ENCODE results near the gene HOXC13. TPM values are rescaled to one million over a fixed set of nuclear protein-coding genes. Genes with fewer than 3 reads are reported as not detected.

HOXC13 gene
- total and polyA plus RNA-seq, 9 of the 15 experiments (the other 6 are each of a cell fraction or from before 2014, with no cell fraction given), result 0.03 to 0.29 (median 0.17) TPM; not detected in 2

DNA sequence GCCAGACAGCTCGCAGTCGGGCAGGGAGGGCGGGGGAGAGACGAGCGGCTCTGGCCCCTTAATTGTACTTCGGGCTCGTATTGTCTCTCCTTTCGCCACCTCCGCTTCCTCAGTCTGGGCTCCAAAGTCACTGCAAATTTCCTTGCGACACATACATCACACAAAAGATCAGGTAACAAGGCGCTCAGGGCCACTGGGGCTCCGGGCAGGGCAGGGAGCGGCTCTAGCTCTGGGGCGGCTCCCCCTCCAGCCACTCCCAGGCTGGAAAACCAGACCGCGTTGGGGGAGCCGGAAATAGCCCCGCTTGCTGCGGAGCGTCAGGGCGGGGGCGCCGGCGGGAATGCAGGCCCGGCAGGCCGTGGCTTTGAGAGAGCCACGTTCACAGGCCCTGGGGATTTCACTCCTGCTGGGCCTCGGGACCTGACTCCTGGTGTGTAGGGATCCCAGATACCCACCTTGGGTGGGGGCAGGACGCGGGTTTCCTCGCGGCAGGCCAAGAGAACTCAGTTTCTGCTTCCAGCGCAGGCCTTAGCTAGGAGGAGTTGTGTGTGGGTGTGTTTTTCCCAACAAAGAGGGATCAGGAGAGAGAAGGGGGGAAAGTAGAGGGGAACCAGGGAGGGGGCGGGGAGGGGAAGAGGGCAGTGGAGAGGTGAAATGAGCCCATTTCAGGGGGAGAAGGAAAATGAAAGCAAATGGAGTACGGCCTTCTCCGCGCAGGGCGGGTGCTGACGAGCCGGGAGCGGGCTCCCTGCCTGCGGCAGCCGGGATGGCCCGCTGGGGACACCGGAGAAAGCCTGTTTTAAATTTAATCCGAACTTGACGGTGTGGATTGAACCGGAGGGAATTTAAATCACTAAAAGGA, 57.0 kb downstream of the HOXC13 start (continued):
- no peak for TF ChIP-seq SNIP1 (IDR thresholded peaks at IDR 0.05; ENCODE audit: low read depth)
- peak; percentile 90 for TF ChIP-seq POLR2A (conservative IDR thresholded peaks at IDR 0.05)
- TF ChIP-seq, protein P1, sequence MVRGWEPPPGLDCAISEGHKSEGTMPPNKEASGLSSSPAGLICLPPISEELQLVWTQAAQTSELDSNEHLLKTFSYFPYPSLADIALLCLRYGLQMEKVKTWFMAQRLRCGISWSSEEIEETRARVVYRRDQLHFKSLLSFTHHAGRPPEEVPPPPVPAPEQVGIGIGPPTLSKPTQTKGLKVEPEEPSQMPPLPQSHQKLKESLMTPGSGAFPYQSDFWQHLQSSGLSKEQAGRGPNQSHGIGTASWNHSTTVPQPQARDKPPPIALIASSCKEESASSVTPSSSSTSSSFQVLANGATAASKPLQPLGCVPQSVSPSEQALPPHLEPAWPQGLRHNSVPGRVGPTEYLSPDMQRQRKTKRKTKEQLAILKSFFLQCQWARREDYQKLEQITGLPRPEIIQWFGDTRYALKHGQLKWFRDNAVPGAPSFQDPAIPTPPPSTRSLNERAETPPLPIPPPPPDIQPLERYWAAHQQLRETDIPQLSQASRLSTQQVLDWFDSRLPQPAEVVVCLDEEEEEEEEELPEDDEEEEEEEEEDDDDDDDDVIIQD (CRISPR knock-in tag; IDR thresholded peaks at IDR 0.05), result no peak
- no peak for TF ChIP-seq BCL6 (CRISPR knock-in tag; IDR thresholded peaks at IDR 0.05)
- TF ChIP-seq HDAC2 (IDR thresholded peaks at IDR 0.05), result no peak; the same call in 1 of the 2 replicates
- TF ChIP-seq, protein P2, sequence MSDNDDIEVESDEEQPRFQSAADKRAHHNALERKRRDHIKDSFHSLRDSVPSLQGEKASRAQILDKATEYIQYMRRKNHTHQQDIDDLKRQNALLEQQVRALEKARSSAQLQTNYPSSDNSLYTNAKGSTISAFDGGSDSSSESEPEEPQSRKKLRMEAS (CRISPR knock-in tag; IDR thresholded peaks at IDR 0.05), result peak; percentile 41; the same call in 1 of the 2 replicates
- TF ChIP-seq, protein P3, sequence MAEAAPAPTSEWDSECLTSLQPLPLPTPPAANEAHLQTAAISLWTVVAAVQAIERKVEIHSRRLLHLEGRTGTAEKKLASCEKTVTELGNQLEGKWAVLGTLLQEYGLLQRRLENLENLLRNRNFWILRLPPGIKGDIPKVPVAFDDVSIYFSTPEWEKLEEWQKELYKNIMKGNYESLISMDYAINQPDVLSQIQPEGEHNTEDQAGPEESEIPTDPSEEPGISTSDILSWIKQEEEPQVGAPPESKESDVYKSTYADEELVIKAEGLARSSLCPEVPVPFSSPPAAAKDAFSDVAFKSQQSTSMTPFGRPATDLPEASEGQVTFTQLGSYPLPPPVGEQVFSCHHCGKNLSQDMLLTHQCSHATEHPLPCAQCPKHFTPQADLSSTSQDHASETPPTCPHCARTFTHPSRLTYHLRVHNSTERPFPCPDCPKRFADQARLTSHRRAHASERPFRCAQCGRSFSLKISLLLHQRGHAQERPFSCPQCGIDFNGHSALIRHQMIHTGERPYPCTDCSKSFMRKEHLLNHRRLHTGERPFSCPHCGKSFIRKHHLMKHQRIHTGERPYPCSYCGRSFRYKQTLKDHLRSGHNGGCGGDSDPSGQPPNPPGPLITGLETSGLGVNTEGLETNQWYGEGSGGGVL (CRISPR knock-in tag; IDR thresholded peaks at IDR 0.05), result no peak
- TF ChIP-seq POLR2H (tag; IDR thresholded peaks at IDR 0.05; ENCODE audit: low read depth), result no peak
- TF ChIP-seq ZNF121 (CRISPR knock-in tag; conservative IDR thresholded peaks at IDR 0.05), result no peak
- no peak for TF ChIP-seq ZNF75A (CRISPR knock-in tag; IDR thresholded peaks at IDR 0.05)
- TF ChIP-seq, protein P4, sequence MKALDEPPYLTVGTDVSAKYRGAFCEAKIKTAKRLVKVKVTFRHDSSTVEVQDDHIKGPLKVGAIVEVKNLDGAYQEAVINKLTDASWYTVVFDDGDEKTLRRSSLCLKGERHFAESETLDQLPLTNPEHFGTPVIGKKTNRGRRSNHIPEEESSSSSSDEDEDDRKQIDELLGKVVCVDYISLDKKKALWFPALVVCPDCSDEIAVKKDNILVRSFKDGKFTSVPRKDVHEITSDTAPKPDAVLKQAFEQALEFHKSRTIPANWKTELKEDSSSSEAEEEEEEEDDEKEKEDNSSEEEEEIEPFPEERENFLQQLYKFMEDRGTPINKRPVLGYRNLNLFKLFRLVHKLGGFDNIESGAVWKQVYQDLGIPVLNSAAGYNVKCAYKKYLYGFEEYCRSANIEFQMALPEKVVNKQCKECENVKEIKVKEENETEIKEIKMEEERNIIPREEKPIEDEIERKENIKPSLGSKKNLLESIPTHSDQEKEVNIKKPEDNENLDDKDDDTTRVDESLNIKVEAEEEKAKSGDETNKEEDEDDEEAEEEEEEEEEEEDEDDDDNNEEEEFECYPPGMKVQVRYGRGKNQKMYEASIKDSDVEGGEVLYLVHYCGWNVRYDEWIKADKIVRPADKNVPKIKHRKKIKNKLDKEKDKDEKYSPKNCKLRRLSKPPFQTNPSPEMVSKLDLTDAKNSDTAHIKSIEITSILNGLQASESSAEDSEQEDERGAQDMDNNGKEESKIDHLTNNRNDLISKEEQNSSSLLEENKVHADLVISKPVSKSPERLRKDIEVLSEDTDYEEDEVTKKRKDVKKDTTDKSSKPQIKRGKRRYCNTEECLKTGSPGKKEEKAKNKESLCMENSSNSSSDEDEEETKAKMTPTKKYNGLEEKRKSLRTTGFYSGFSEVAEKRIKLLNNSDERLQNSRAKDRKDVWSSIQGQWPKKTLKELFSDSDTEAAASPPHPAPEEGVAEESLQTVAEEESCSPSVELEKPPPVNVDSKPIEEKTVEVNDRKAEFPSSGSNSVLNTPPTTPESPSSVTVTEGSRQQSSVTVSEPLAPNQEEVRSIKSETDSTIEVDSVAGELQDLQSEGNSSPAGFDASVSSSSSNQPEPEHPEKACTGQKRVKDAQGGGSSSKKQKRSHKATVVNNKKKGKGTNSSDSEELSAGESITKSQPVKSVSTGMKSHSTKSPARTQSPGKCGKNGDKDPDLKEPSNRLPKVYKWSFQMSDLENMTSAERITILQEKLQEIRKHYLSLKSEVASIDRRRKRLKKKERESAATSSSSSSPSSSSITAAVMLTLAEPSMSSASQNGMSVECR (CRISPR knock-in tag; IDR thresholded peaks at IDR 0.05), result peak; percentile 63; the same call in 1 of the 2 replicates
- TF ChIP-seq, protein P5, sequence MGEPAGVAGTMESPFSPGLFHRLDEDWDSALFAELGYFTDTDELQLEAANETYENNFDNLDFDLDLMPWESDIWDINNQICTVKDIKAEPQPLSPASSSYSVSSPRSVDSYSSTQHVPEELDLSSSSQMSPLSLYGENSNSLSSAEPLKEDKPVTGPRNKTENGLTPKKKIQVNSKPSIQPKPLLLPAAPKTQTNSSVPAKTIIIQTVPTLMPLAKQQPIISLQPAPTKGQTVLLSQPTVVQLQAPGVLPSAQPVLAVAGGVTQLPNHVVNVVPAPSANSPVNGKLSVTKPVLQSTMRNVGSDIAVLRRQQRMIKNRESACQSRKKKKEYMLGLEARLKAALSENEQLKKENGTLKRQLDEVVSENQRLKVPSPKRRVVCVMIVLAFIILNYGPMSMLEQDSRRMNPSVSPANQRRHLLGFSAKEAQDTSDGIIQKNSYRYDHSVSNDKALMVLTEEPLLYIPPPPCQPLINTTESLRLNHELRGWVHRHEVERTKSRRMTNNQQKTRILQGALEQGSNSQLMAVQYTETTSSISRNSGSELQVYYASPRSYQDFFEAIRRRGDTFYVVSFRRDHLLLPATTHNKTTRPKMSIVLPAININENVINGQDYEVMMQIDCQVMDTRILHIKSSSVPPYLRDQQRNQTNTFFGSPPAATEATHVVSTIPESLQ (CRISPR knock-in tag; IDR thresholded peaks at IDR 0.05), result no peak
- TF ChIP-seq SUPT5H (IDR thresholded peaks at IDR 0.05), result peak; percentile 85
- peak; percentile 20; the same call in 1 of the 2 replicates for TF ChIP-seq XRCC5 (IDR thresholded peaks at IDR 0.05; ENCODE audit: low read depth, low read length)
- no peak for TF ChIP-seq ZKSCAN3 (CRISPR knock-in tag; IDR thresholded peaks at IDR 0.05)
- no peak for TF ChIP-seq ZNF274 (IDR thresholded peaks at IDR 0.05; ENCODE audit: borderline replicate concordance, low read depth, low read length)
- TF ChIP-seq SLC30A9 (CRISPR knock-in tag; IDR thresholded peaks at IDR 0.05), result no peak
- TF ChIP-seq ZSCAN32 (CRISPR knock-in tag; IDR thresholded peaks at IDR 0.05), result no peak
- no peak for TF ChIP-seq ARNT (IDR thresholded peaks at IDR 0.05)

Data from K562 (cell line).